ENCODE results near the gene TMEM250. TPM values are rescaled to one million over a fixed set of nuclear protein-coding genes. Genes with fewer than 3 reads are reported as not detected.

Gene TMEM250
- total RNA-seq, 2 experiments from 2014 or later: 6.5 to 7.9 TPM

- peaks cover 9% of the 10 kb centered on the region for H3K4me1 Mint-ChIP-seq (ENCODE audit: low read depth)
- H3K27me3 ChIP-seq (ENCODE audit: control insufficient read depth in 1 of 2, insufficient read depth in 2 of 2, low read length in 2 of 2): no peaks in the 10 kb centered on the region
- H3K4me3 ChIP-seq (ENCODE audit: low read length): no peak overlapping the region
- POLR2A ChIA-PET: no interaction called here
- H3K27ac Mint-ChIP-seq: no peak overlapping the region
- CTCF ChIA-PET: no interaction called here
- H3K4me3 Mint-ChIP-seq: no peak overlapping the region
- TF ChIP-seq, protein P1, sequence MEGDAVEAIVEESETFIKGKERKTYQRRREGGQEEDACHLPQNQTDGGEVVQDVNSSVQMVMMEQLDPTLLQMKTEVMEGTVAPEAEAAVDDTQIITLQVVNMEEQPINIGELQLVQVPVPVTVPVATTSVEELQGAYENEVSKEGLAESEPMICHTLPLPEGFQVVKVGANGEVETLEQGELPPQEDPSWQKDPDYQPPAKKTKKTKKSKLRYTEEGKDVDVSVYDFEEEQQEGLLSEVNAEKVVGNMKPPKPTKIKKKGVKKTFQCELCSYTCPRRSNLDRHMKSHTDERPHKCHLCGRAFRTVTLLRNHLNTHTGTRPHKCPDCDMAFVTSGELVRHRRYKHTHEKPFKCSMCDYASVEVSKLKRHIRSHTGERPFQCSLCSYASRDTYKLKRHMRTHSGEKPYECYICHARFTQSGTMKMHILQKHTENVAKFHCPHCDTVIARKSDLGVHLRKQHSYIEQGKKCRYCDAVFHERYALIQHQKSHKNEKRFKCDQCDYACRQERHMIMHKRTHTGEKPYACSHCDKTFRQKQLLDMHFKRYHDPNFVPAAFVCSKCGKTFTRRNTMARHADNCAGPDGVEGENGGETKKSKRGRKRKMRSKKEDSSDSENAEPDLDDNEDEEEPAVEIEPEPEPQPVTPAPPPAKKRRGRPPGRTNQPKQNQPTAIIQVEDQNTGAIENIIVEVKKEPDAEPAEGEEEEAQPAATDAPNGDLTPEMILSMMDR (IDR thresholded peaks at IDR 0.05): no peak
- H3K4me1 ChIP-seq (ENCODE audit: insufficient read depth, low read length): peaks cover 31% of the 10 kb centered on the region
- H3K27me3 Mint-ChIP-seq: no peaks in the 10 kb centered on the region
- H3K9me3 Mint-ChIP-seq: no peaks in the 10 kb centered on the region
- ATAC-seq (ENCODE audit: poor library complexity): no peak
- H3K36me3 Mint-ChIP-seq (ENCODE audit: low read depth): no peaks in the 10 kb centered on the region
- peaks cover 3% of the 10 kb centered on the region for H3K36me3 ChIP-seq (ENCODE audit: insufficient read depth, low read length)
- peak in 2 of 14 experiments; percentile 17 to 21 for DNase-seq
- intact Hi-C loops (cut with DNase I, micrococcal nuclease): no loop called here
- H3K27ac ChIP-seq (ENCODE audit: low read depth in 1 of 2, low read length in 2 of 2): no peak overlapping the region
- H3K9me3 ChIP-seq (ENCODE audit: control insufficient read depth in 1 of 2, insufficient read depth in 1 of 2, low read length in 2 of 2): no peaks in the 10 kb centered on the region
Measured at GRCh38 chr9:136079211-136079915, 39.3 kb downstream of the TMEM250 start.

DNA sequence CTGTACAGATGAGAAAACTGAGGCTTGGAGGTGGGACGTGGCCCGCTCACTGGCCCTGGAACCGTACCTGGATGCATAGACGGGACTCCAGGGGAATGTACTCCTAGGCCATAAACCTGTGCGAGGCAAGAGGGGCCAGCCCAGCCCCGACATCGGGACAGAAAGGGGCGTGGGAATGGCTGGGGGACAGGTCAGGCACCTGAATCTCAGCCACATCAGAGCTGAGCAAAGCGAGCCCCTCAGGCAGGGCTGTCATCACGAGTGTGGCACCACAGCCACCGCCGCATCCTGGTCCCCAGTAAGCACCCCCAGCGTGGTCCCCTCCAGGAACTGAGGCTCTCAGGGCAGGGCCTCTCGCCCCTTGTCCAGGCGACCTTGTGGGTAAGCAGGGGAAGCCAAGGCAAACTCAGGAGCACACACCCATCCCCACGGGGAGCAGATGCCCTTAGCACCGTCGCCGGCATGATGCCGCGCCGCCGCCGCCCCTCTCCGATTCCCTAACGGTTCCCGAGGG lies 40.1 kb downstream of the TMEM250 start:
- DNase-seq: no peak
- H3K9me3 Mint-ChIP-seq: no peaks in the 10 kb centered on the region
- Histone ChIP-seq H3K4me3 (ENCODE audit: low read length) (no peak overlapping the region), H3K4me1 (ENCODE audit: insufficient read depth, low read length) (peaks cover 30% of the 10 kb centered on the region), H3K27me3 (ENCODE audit: control insufficient read depth in 1 of 2, insufficient read depth in 2 of 2, low read length in 2 of 2) (no peaks in the 10 kb centered on the region), H3K36me3 (ENCODE audit: insufficient read depth, low read length) (peaks cover 3% of the 10 kb centered on the region), H3K9me3 (ENCODE audit: control insufficient read depth in 1 of 2, insufficient read depth in 1 of 2, low read length in 2 of 2) (no peaks in the 10 kb centered on the region), H3K27ac (ENCODE audit: low read depth in 1 of 2, low read length in 2 of 2) (no peak overlapping the region)
- POLR2A ChIA-PET: no interaction called here
- ATAC-seq (ENCODE audit: poor library complexity): no peak
- H3K4me3 Mint-ChIP-seq: no peak overlapping the region
- H3K27ac Mint-ChIP-seq: no peak overlapping the region
- H3K27me3 Mint-ChIP-seq: no peaks in the 10 kb centered on the region
- H3K4me1 Mint-ChIP-seq (ENCODE audit: low read depth): peaks cover 8% of the 10 kb centered on the region
- TF ChIP-seq, protein P1 (IDR thresholded peaks at IDR 0.05): no peak
- CTCF ChIA-PET: interaction anchor here (0.9 kb wide), 1 partner anchor 11 kb away, joined by 3 read pairs; no protein-coding TSS in a partner anchor
- no peaks in the 10 kb centered on the region for H3K36me3 Mint-ChIP-seq (ENCODE audit: low read depth)
- intact Hi-C loops (cut with DNase I, micrococcal nuclease): no loop called here

GRCh38 chr9:136078024-136078423 lies 40.7 kb downstream of the TMEM250 start:
- H3K9me3 Mint-ChIP-seq: no peaks in the 10 kb centered on the region
- no peaks in the 10 kb centered on the region for H3K36me3 Mint-ChIP-seq (ENCODE audit: low read depth)
- H3K9me3 ChIP-seq (ENCODE audit: control insufficient read depth in 1 of 2, insufficient read depth in 1 of 2, low read length in 2 of 2): no peaks in the 10 kb centered on the region
- peaks cover 3% of the 10 kb centered on the region for H3K36me3 ChIP-seq (ENCODE audit: insufficient read depth, low read length)
- H3K27me3 ChIP-seq (ENCODE audit: control insufficient read depth in 1 of 2, insufficient read depth in 2 of 2, low read length in 2 of 2): no peaks in the 10 kb centered on the region
- peaks cover 30% of the 10 kb centered on the region for H3K4me1 ChIP-seq (ENCODE audit: insufficient read depth, low read length)
- no peak overlapping the region for H3K4me3 Mint-ChIP-seq
- peaks cover 8% of the 10 kb centered on the region for H3K4me1 Mint-ChIP-seq (ENCODE audit: low read depth)
- ChIA-PET POLR2A (no interaction called here), CTCF (interaction anchor here (0.9 kb wide), 1 partner anchor 11 kb away, joined by 3 read pairs; no protein-coding TSS in a partner anchor)
- intact Hi-C loops (cut with DNase I, micrococcal nuclease): no loop called here
- TF ChIP-seq, protein P1 (IDR thresholded peaks at IDR 0.05): no peak
- ATAC-seq (ENCODE audit: poor library complexity) (no peak), DNase-seq (no peak)
- H3K27me3 Mint-ChIP-seq: no peaks in the 10 kb centered on the region
- H3K27ac Mint-ChIP-seq: no peak overlapping the region
- no peak overlapping the region for H3K4me3 ChIP-seq (ENCODE audit: low read length)
- H3K27ac ChIP-seq (ENCODE audit: low read depth in 1 of 2, low read length in 2 of 2): no peak overlapping the region

All from CD4-positive, alpha-beta T cell (primary cell).